Heart left ventricle (tissue), 13 donors: ENCODE data around the gene AMMECR1.

ENCODE experiments used
- POLR2A ChIP-seq, 2 donors: fragments of 450-650 bp; IDR thresholded peaks; one replicate each; pipeline ENCODE4 v1.6.1; 2017; ENCODE audit warnings: antibody characterized with exemption in 2 of 2, mild to moderate bottlenecking in 2 of 2, moderate library complexity in 2 of 2
- TF ChIP-seq, protein P1 (sequence below), 12 donors: fragments of 200-600 bp; sonication (generic) in 4 of 12; IDR thresholded peaks; one replicate each; pipeline versions ENCODE4 v1.5.0 to v1.8.0; 2018 to 2022; ENCODE audit warnings: antibody characterized with exemption in 12 of 12, mild to moderate bottlenecking in 5 of 12
- donor health status: ischemic (EF 13 %, LVEDD 7.1; RV severe dilation, severe dysfunction).
- donor health status: DM: no; HTN: yes; CAD: no.
- donor health status: DM: no; HTN: no; CAD: no.
- donor health status: ischemic (EF 25% LVEDD 6.9; RV normal size, moderate dysfunction).
- donor health status: ischemic (EF 25% LVEDD 5.7; RV mildly dilated, moderate dysfunction).
- donor health status: ischemic (EF 35%, LVEDD 5.7; RV mildly dilated, moderate dysfunction).
- donor health status: nonischemic (EF 11% LVEDD 7.7; RV severe dilation, severe dysfunction).
- donor health status: DM: yes; HTN: yes; CAD: no.
- donor health status: PGD.
- donor health status: ischemic (EF 29% LVEDD 5.4; RV normal size, mild dysfunction).
- donor health status: nonischemic (EF 23%, LVEDD 6.1; RV moderate dilation, normal function).

DNA sequence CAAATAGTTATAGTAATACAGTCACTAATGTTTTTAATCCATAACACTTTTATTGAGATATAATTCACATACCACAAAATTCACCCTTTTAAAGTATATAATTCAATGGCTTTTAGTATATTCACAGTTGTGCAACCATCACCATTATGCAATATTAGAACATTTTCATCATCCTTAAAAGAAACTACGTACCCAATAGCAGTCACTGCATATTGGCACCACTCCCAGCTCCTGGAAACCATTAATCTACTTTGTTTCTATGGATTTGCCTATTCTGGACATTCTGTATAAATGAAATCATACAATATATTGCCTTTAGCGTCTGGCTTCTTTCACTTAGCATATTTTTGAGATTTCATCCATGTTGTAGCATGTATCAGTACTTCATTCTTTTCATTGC is 99.3 kb downstream of the AMMECR1 start:
- TF ChIP-seq, protein P1, sequence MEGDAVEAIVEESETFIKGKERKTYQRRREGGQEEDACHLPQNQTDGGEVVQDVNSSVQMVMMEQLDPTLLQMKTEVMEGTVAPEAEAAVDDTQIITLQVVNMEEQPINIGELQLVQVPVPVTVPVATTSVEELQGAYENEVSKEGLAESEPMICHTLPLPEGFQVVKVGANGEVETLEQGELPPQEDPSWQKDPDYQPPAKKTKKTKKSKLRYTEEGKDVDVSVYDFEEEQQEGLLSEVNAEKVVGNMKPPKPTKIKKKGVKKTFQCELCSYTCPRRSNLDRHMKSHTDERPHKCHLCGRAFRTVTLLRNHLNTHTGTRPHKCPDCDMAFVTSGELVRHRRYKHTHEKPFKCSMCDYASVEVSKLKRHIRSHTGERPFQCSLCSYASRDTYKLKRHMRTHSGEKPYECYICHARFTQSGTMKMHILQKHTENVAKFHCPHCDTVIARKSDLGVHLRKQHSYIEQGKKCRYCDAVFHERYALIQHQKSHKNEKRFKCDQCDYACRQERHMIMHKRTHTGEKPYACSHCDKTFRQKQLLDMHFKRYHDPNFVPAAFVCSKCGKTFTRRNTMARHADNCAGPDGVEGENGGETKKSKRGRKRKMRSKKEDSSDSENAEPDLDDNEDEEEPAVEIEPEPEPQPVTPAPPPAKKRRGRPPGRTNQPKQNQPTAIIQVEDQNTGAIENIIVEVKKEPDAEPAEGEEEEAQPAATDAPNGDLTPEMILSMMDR (IDR thresholded peaks at IDR 0.05): no peak
- TF ChIP-seq POLR2A (IDR thresholded peaks at IDR 0.05): no peak
